Kidney epithelial cell (primary cell): ENCODE results near the gene ADTRP. TPM values are rescaled to one million over a fixed set of nuclear protein-coding genes. Genes with fewer than 3 reads are reported as not detected.

Experiments
- DNase-seq: peaks from one replicate; pipeline ENCODE4 v3.0.0-alpha.2; 2010; ENCODE audit warnings: low read depth
- H3K27me3 ChIP-seq: 2 replicates; pipeline ENCODE4 v1.6.0; 2011; ENCODE audit warnings: low read length; ENCODE audit not compliant: control insufficient read depth, insufficient read depth
- H3K36me3 ChIP-seq: 2 replicates; pipeline ENCODE4 v1.5.1; 2011; ENCODE audit warnings: low read length; ENCODE audit not compliant: control insufficient read depth, insufficient read depth
- H3K4me3 ChIP-seq: 2 replicates; pipeline ENCODE4 v1.5.1; 2011; ENCODE audit warnings: low read depth, mild to moderate bottlenecking, control low read depth, low read length
- CTCF ChIP-seq: IDR thresholded peaks from 2 replicates; pipeline ENCODE4 v1.5.1; 2011; ENCODE audit warnings: mild to moderate bottlenecking, moderate library complexity, low read length, control low read depth, inconsistent platforms; ENCODE audit not compliant: insufficient read depth, poor library complexity, severe bottlenecking
- total RNA-seq: library from RNA; depleted of rRNA; stranded (reverse); fragments of >200 nt; gene quantifications from 2 replicates; pipeline ENCODE4 v1.2.3, GENCODE V29; 2015

ADTRP gene
- total RNA-seq, 1 donor from 2014 or later: 4.6 TPM

- TF ChIP-seq CTCF: no peak
- no peaks in the 10 kb centered on the region for H3K27me3 ChIP-seq
- no peak for DNase-seq
- no peaks in the 10 kb centered on the region for H3K36me3 ChIP-seq
- H3K4me3 ChIP-seq: no peak overlapping the region
These were observed 28.1 kb upstream of the ADTRP start for GRCh38 chr6:11806561-11807317.

- no peaks in the 10 kb centered on the region for H3K27me3 ChIP-seq
- H3K36me3 ChIP-seq: no peaks in the 10 kb centered on the region
- no peak for TF ChIP-seq CTCF
- H3K4me3 ChIP-seq: no peak overlapping the region
- DNase-seq: no peak
These were observed 26.9 kb upstream of the ADTRP start for GRCh38 chr6:11805259-11806053.

GRCh38 chr6:11804701-11805100 lies 26.1 kb upstream of the ADTRP start:
- Histone ChIP-seq H3K27me3 (no peaks in the 10 kb centered on the region), H3K36me3 (no peaks in the 10 kb centered on the region), H3K4me3 (no peak overlapping the region)
- no peak for TF ChIP-seq CTCF
- DNase-seq: no peak

GRCh38 chr6:11804135-11804534 lies 25.5 kb upstream of the ADTRP start:
- H3K27me3 ChIP-seq: no peaks in the 10 kb centered on the region
- no peak overlapping the region for H3K4me3 ChIP-seq
- TF ChIP-seq CTCF: no peak
- no peaks in the 10 kb centered on the region for H3K36me3 ChIP-seq
- no peak for DNase-seq

- no peak for TF ChIP-seq CTCF
- no peak overlapping the region for H3K4me3 ChIP-seq
- no peak for DNase-seq
- H3K27me3 ChIP-seq: no peaks in the 10 kb centered on the region
- H3K36me3 ChIP-seq: no peaks in the 10 kb centered on the region
These were observed 25.0 kb upstream of the ADTRP start for GRCh38 chr6:11803591-11803971.
